Measurements from ENCODE around the gene ZFPM1.

Gene ZFPM1

GRCh38 chr16:88417684-88418476 is 35.2 kb upstream of the ZFPM1 start:
- DNase-seq, result no peak

DNA sequence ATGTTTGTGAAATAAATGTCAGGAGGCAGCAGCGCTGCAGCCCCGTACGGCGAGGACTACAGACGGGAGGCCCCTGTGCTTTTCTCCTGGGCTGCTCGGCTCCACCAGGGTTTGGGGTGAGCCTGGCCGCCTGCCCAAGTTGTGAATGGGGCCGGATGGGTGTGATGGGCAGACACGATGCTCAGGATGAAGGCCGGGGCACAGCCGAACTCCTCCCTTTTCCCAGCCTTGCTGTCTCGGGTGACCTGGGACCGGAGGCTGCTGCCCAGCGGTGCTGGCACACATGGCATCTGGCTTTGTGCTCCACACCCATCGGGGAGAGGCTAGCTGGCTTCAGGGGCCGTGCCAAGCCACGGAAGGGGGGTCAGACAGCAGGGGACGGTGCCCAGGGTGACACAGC is 34.2 kb upstream of the ZFPM1 start:
- DNase-seq, result no peak

- DNase-seq, result no peak
Observed at GRCh38 chr16:88419790-88420189, 33.3 kb upstream of the ZFPM1 start.

DNA sequence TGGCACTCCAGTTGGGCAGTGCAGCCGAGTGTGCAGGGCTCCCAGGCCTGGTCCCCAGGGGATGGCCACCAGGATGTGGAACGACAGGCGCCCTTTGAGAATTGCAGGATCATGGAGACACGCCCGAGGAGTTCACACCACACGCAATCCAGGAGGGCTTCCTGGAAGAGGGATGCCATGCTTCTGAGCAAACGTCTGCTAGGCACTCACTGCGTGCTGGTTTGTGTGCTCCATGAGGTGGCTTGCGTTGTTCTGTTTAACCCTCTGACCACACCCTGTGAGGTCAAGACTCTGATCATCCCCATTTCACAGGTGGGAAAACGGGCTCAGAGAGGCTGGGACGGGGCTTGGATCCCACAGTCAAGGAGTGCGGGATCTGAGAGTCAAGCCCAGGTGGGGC is 32.6 kb upstream of the ZFPM1 start:
- no peak for DNase-seq

DNA sequence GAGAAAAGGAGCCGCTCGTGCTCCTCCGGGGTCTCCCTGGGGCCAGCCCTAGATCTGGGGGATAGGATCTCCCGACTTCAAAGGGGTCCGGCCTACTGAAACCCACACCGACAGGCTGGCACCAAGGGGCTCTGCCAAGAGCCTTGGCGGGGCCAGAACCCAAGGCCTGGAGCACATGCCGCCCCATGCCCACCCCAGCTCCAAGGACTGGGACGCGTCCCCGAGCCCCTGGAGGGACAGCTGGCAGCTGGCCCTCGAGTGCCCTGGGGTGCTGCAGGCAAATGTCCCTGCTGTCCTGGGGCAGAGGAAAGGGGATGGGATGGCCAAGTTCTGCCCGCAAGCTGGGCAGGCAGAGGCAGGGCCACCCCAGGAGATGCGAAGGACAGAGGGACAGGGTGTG is 31.8 kb upstream of the ZFPM1 start:
- DNase-seq, result no peak

GRCh38 chr16:88421871-88422433 is 31.1 kb upstream of the ZFPM1 start:
- no peak for DNase-seq

GRCh38 chr16:88422733-88423447 is 30.2 kb upstream of the ZFPM1 start:
- no peak for DNase-seq

DNA sequence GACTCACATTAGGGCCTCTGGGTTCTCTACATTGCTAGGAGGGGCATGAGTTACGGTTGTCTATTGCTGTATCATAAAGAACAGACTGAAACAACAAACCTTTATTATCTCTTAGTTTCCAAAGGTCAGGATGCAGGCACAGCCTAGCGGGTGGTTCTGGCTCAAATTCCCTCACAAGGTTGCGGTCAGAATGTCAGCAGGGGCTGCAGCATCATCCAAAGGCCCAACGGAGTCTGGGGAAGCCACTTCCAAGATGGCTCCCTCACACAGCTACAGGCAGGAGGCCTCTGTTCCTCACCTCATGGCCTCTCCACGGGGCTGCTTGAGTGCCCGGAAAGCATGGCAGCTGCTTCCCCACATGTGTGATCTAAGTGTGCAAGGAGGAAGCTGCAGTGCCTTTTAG is 29.6 kb upstream of the ZFPM1 start:
- peak; percentile 26 for DNase-seq

DNA sequence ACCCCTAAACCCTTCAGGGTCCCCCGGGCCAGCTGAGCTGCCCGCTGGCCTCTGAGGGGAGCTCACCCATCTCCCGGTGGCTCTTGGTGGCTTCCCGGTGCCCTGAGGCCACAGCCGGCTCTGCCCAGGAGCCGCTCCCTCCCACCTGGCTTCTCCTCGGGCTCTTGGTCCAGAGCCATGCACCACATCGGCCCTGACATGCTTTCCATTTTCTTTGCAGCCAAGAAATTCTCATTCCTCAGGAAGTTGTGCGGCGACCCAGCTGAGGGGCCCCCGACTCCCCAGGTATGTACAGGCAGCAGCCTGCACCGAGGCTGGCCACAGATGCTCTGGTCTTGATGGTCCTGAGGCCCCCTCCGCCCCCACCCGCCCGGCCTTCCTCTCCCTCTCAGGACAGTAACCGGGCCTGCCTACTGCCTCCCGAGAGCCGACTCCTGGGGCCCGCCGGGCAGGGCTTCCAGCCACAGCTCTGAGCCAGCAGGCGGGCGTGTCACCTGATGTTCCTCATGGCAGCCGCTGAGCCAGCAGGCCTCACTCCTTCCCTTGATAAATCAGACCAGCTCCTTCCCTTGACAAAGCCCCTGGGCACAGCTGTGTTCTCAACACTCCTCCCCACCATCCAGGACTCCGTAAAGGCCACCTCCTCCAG is 28.4 kb upstream of the ZFPM1 start:
- no peak for DNase-seq

DNA sequence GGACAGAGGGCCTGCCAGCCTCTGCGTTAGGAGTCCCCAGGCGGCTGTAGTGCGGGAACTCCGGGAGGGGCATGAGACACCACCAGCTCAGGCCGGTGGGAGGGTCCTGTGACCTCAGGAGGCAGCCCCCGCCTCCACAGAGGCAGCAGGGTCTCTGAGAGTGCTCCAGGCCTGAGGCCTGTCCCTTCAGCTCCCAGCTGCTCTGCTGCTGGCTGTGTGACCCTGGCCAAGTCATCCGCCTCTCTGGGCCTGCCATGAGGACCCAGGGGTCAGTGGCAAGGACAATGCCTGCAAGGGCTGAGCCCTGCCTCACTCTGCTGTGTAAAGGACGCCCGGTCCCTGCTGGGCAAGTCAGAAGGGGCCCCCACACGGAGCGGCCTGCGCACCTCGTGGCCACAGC is 27.1 kb upstream of the ZFPM1 start:
- no peak for DNase-seq

- no peak for DNase-seq
Observed at GRCh38 chr16:88427376-88427775, 25.7 kb upstream of the ZFPM1 start.

- DNase-seq, result no peak
Observed at GRCh38 chr16:88428156-88428555, 24.9 kb upstream of the ZFPM1 start.

DNA sequence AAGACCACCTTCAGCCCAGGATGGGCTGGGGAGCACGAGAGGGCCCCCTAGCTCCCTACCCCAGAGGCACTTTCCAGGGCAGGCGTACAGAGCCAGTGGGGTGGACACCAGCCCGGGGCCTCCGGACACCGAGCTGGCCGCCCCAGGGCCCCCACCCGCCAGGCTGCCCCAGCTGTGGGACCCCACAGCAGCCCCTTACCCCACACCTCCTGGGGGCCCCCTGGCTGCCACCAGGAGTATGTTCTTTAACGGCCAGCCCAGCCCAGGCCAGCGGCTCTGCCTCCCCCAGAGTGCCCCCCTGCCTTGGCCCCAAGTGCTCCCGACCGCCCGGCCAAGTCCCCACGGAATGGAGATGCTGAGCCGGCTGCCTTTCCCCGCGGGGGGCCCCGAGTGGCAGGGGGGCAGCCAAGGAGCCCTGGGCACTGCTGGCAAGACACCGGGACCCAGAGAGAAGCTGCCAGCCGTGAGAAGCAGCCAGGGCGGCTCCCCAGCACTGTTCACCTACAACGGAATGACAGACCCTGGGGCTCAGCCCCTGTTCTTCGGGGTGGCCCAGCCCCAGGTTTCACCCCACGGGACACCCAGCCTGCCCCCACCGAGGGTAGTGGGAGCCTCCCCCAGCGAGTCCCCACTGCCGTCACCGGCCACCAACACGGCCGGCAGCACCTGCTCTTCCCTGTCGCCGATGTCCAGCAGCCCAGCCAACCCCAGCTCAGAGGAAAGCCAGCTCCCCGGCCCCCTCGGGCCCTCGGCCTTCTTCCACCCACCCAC is 24.3 kb upstream of the ZFPM1 start:
- no peak for DNase-seq

DNA sequence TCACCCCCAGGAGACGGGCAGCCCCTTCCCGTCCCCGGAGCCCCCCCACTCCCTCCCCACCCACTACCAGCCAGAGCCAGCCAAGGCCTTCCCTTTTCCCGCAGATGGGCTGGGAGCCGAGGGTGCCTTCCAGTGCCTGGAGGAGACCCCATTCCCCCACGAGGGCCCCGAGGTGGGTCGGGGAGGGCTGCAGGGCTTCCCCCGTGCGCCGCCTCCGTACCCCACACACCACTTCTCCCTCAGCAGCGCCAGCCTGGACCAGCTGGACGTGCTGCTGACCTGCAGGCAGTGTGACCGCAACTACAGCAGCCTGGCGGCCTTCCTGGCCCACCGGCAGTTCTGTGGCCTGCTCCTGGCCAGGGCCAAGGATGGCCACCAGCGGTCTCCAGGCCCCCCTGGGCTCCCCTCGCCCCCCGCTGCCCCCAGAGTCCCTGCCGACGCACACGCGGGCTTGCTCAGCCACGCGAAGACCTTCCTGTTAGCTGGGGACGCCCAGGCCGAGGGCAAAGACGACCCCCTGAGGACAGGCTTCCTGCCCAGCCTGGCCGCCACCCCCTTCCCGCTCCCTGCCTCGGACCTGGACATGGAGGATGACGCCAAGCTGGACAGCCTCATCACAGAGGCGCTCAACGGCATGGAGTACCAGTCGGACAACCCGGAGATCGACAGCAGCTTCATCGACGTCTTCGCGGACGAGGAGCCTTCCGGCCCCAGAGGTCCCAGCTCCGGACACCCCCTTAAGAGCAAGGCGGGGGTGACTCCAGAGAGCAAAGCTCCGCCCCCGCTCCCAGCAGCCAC is 23.5 kb upstream of the ZFPM1 start:
- no peak for DNase-seq

GRCh38 chr16:88430185-88430523 is 22.9 kb upstream of the ZFPM1 start:
- no peak for DNase-seq

GRCh38 chr16:88430524-88431446 is 22.3 kb upstream of the ZFPM1 start:
- DNase-seq, result peak; percentile 22

DNA sequence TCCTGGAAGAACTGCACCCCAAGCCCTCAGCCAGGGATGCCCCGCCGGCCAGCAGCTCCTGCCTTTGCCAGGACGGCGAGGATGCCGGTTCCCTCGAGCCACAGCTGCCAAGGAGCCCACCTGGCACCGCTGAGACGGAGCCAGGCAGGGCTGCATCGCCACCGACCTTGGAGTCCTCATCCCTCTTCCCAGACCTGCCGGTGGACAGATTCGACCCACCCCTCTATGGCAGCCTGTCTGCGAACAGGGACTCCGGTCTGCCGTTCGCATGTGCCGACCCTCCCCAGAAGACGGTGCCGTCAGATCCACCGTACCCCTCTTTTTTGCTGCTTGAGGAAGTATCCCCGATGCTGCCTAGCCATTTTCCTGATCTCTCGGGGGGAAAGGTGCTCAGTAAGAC is 21.4 kb upstream of the ZFPM1 start:
- DNase-seq, result no peak

DNA sequence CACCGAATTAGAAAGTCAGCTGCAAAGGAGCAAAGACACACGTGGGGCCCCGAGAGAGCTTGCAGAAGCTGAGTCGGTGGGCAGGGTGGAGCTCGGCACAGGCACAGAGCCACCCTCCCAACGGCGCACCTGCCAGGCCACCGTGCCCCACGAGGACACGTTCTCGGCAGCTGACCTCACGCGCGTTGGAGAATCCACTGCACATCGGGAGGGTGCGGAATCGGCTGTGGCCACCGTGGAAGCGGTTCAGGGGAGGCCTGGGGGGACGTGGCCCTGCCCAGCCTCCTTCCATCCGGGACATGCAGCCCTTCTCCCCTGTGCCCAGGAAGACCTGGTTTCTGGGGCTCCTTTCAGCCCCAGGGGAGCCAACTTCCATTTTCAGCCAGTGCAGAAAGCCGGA is 20.9 kb upstream of the ZFPM1 start:
- DNase-seq, result no peak

DNA sequence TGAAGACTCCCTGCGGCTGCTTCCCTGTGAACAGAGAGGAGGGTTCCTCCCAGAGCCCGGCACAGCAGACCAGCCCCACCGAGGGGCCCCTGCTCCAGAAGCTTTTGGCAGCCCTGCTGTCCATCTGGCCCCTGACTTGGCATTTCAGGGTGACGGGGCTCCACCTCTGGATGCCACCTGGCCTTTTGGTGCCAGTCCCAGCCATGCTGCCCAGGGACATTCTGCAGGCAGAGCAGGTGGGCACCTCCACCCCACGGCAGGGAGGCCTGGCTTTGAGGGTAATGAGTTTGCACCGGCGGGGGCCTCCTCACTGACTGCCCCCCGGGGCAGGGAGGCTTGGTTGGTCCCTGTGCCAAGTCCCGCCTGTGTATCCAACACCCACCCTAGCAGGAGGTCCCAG is 20.3 kb upstream of the ZFPM1 start:
- no peak for DNase-seq

DNA sequence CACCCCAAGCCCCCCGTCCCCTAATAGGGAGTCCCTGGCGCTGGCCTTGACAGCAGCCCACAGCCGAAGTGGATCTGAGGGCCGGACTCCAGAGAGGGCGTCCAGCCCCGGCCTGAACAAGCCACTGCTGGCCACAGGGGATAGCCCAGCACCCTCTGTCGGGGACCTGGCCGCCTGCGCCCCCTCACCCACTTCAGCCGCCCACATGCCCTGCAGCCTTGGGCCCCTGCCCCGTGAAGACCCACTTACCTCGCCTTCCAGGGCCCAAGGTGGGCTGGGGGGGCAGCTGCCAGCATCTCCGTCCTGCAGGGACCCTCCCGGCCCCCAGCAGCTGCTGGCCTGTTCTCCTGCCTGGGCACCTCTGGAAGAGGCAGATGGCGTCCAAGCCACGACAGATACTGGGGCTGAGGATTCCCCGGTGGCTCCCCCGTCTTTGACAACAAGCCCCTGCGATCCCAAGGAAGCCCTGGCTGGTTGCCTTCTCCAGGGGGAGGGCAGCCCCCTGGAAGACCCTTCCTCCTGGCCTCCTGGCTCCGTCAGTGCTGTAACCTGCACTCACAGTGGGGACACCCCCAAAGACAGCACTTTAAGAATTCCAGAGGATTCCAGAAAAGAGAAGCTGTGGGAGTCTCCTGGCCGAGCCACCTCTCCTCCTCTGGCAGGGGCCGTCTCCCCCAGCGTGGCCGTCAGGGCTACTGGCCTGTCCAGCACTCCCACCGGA is 19.3 kb upstream of the ZFPM1 start:
- DNase-seq, result no peak

Measured in fibroblast of skin of scalp (primary cell).